ENCODE data around the gene ALOX5. TPM values are rescaled to one million over a fixed set of nuclear protein-coding genes. Genes with fewer than 3 reads are reported as not detected.

The ALOX5 gene
- total RNA-seq, 4 donors from 2014 or later, result 14.2 to 48.5 (median 21.2) TPM

DNA sequence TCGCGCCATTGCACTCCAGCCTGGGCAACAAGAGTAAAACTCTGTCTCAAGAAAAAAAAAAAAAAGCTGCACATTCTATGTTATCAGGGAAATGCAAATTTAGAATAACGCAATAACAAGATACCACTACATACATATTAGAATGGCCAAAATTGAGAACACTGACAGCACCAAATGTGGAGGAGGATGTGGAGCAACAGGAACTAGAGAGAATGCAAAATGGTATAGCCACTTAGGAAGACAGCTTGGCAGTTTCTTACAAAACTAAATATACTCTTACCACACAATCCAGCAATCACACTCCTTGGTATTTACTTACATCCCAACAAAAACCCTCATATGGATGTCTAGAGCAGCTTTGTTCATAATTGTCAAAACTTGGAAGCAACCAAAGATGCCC, 76.8 kb downstream of the ALOX5 start:
- no peak for TF ChIP-seq POLR2AphosphoS5 (IDR thresholded peaks at IDR 0.05)
- no peak for TF ChIP-seq EP300 (IDR thresholded peaks at IDR 0.05)
- TF ChIP-seq, protein P1, sequence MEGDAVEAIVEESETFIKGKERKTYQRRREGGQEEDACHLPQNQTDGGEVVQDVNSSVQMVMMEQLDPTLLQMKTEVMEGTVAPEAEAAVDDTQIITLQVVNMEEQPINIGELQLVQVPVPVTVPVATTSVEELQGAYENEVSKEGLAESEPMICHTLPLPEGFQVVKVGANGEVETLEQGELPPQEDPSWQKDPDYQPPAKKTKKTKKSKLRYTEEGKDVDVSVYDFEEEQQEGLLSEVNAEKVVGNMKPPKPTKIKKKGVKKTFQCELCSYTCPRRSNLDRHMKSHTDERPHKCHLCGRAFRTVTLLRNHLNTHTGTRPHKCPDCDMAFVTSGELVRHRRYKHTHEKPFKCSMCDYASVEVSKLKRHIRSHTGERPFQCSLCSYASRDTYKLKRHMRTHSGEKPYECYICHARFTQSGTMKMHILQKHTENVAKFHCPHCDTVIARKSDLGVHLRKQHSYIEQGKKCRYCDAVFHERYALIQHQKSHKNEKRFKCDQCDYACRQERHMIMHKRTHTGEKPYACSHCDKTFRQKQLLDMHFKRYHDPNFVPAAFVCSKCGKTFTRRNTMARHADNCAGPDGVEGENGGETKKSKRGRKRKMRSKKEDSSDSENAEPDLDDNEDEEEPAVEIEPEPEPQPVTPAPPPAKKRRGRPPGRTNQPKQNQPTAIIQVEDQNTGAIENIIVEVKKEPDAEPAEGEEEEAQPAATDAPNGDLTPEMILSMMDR (IDR thresholded peaks at IDR 0.05), result no peak
- no peak for TF ChIP-seq POLR2A (IDR thresholded peaks at IDR 0.05; ENCODE audit: low read depth)
- Histone ChIP-seq H3K36me3 (peaks cover 0 to 3% (median 0%) of the 10 kb centered on the region in 4 donors), H3K9me3 (no peaks in the 10 kb centered on the region), H3K4me3 (no peak overlapping the region), H3K4me1 (peaks cover 3 to 18% (median 11%) of the 10 kb centered on the region in 4 donors), H3K27ac (replicated peaks in 1 of 4) (no peak overlapping the region), H3K27me3 (no peaks in the 10 kb centered on the region)
- WGBS, result 94% methylated on average over 3 of the region's 3 CpGs
- intact Hi-C loops (cut with DNase I), result no loop called here
- DNase-seq (ENCODE audit: extremely low spot score), result no peak

DNA sequence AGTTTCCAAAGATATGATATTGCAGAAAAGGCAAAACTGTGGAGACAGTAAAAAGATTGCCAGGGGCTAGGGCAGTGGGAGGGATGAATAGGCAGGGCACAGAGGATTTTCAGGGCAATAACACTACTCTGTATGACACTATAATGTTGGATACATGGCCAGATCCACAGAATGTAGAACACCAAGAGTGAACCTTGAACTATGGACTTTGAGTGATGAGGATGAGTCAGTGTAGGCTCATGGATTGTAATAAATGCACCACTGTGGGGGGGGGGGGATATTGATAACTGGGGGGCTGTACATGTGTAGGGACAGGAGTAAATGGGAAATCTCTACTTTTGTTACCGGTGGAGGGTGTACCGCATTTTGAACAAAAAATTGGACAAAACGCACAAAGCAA, 77.4 kb downstream of the ALOX5 start:
- peaks cover 3 to 18% (median 11%) of the 10 kb centered on the region in 4 donors for H3K4me1 ChIP-seq
- no peak for DNase-seq (ENCODE audit: extremely low spot score)
- no peak for TF ChIP-seq POLR2A (IDR thresholded peaks at IDR 0.05; ENCODE audit: low read depth)
- TF ChIP-seq EP300 (IDR thresholded peaks at IDR 0.05), result no peak
- no peak for TF ChIP-seq POLR2AphosphoS5 (IDR thresholded peaks at IDR 0.05)
- TF ChIP-seq, protein P1 (IDR thresholded peaks at IDR 0.05), result no peak
- 98% methylated on average over 3 of the region's 3 CpGs for WGBS
- no peaks in the 10 kb centered on the region for H3K9me3 ChIP-seq
- H3K27ac ChIP-seq (replicated peaks in 1 of 4), result no peak overlapping the region
- intact Hi-C loops (cut with DNase I), result no loop called here
- H3K4me3 ChIP-seq, result no peak overlapping the region
- no peaks in the 10 kb centered on the region for H3K27me3 ChIP-seq
- H3K36me3 ChIP-seq, result peaks cover 0 to 8% (median 3%) of the 10 kb centered on the region in 4 donors

- no peak overlapping the region for H3K27ac ChIP-seq (replicated peaks in 1 of 4)
- no peak for TF ChIP-seq EP300 (IDR thresholded peaks at IDR 0.05)
- TF ChIP-seq, protein P1 (IDR thresholded peaks at IDR 0.05), result no peak
- H3K9me3 ChIP-seq, result no peaks in the 10 kb centered on the region
- no peak overlapping the region for H3K4me3 ChIP-seq
- no peak for DNase-seq (ENCODE audit: extremely low spot score)
- intact Hi-C loops (cut with DNase I), result no loop called here
- H3K27me3 ChIP-seq, result no peaks in the 10 kb centered on the region
- H3K4me1 ChIP-seq, result peaks cover 3 to 18% (median 11%) of the 10 kb centered on the region in 4 donors
- H3K36me3 ChIP-seq, result peaks cover 5 to 17% (median 12%) of the 10 kb centered on the region in 4 donors
Measured at GRCh38 chr10:45452268-45452667, 78.3 kb downstream of the ALOX5 start.

GRCh38 chr10:45452743-45453452, 78.9 kb downstream of the ALOX5 start:
- Histone ChIP-seq H3K36me3 (peaks cover 11 to 23% (median 18%) of the 10 kb centered on the region in 4 donors), H3K27ac (replicated peaks in 1 of 4) (no peak overlapping the region), H3K4me3 (no peak overlapping the region), H3K4me1 (peaks cover 3 to 18% (median 11%) of the 10 kb centered on the region in 4 donors), H3K9me3 (no peaks in the 10 kb centered on the region), H3K27me3 (no peaks in the 10 kb centered on the region)
- no peak for DNase-seq (ENCODE audit: extremely low spot score)
- intact Hi-C loops (cut with DNase I), result no loop called here
- TF ChIP-seq POLR2AphosphoS5 (IDR thresholded peaks at IDR 0.05) (no peak), POLR2A (IDR thresholded peaks at IDR 0.05; ENCODE audit: low read depth) (no peak), EP300 (IDR thresholded peaks at IDR 0.05) (no peak)
- TF ChIP-seq, protein P1 (IDR thresholded peaks at IDR 0.05), result no peak
- 88% methylated on average over 7 of the region's 7 CpGs for WGBS
